IPS DF 4.7 (cell line): ENCODE measurements around the gene FSD2.

Experiments
- DNase-seq: peaks from one replicate; pipeline ENCODE4 v3.0.0-alpha.2; 2013; ENCODE audit warnings: low spot score; ENCODE audit errors: extremely low read depth

The FSD2 gene, protein sequence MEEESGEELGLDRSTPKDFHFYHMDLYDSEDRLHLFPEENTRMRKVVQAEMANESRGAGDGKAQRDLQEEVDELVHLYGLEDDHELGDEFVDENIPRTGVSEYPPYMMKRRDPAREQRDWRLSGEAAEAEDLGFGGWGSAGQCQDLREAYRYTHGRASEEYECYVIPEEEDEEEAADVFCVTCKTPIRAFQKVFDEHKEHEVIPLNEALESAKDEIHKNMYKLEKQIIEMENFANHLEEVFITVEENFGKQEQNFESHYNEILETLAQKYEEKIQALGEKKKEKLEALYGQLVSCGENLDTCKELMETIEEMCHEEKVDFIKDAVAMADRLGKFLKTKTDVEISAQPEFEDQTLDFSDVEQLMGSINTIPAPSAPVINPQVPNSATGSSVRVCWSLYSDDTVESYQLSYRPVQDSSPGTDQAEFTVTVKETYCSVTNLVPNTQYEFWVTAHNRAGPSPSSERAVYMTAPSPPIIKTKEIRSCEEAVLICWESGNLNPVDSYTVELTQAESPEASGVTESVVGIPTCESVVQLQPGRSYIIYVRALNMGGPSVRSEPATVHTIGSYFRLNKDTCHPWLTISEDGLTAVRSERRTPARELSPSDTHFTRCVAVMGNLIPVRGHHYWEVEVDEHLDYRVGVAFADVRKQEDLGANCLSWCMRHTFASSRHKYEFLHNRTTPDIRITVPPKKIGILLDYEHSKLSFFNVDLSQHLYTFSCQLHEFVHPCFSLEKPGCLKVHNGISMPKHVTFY

DNA sequence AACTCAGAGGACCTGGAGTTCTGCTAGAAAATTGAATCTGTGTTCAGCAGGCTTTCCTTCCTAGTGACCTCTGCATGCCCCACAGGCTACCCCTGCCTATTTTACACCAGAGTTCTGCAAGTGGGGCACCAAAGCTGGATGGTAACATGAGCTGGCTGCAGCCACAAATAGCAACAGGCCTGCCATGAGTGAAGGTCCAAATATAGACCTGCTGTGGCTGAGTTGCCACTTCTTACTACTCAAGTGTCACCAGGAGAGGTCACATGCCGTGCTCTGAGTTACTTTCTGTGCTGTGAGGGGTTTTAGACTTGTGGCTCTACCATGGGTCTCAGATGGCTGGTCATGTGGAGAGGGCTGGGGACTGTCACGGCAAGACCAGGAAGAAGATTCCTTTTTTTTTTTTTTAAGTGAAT lies at the start of gene FSD2:
TSS of gene FSD2 (minus strand) at position 76 of the 413 bp plus-strand sequence. CDS start 18,679 bp downstream, outside the sequence.
- no peak for DNase-seq

DNA sequence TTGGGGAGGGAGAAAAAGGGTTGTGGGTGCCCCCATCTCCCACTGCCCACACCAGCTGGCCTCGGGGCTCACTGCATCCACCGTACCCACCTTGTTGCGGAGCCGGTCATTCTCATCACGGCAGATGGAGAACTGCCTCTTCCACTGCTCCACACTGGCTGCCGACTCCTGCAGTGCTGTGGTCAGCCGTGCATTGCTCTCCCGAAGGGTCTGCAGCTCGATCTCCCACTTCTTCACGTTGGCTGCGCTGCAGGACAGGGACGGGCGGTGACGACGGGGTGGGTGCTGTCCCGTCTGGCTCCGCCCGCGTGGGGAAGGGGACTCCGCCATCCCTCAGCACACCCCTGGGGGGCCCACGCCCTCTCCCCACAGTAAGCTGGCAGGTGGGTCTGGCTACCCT lies 48.7 kb upstream of the FSD2 start:
- DNase-seq, result no peak

DNA sequence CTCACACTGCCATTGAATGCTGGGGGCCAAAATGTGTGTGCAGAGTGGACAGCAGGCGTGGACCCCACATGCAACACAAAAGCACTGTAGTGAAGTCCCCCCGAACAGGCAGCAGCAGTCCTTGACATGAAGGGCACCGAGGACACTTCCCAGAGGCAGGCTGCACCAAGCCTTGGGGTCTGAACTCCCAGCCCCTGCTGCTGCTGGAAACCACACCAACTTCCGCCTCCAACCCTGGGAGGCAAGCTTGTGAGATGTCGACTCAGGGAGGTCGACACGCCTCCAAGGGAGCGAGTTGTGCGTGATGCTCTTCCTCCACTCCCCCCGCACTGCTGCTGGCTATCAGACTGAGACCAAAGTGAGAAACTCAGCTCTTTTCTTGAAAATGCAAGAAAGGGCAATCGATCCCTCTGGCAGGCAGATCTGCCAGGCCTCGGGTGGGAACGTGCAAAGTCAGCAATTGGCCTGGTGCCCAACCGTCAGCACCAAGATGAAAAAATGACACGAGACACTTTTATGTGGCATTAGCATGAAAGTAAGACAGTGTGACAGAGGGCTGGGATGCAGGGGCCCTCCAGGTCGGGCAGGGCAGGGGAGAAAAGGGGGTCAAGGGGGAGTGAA lies 47.2 kb upstream of the FSD2 start:
- DNase-seq, result no peak

DNA sequence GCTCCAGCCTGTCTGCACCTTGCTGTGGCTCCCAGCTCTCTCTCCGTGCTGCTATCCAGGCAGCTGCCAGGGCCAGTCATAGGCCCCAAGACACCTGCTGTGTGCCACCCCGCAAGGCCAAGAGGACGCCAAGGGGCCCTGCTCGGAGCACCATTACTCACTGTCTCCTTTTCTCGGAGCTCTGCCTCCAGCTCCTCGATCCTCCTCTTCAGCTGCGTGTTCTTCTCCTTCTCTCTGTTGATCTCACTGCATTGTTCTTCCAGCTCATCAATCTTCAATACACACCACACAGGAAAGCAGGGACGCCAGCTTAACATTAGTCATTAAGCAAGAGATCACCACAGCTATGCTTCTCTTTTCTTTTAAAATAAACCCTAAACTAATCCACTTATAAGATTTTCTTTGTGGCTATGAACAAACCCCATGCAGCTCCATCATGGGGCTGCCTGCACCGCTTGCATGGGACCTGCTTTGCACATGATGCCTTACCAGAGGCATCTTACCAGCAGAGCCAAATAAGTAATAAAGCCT lies 46.2 kb upstream of the FSD2 start:
- no peak for DNase-seq

DNA sequence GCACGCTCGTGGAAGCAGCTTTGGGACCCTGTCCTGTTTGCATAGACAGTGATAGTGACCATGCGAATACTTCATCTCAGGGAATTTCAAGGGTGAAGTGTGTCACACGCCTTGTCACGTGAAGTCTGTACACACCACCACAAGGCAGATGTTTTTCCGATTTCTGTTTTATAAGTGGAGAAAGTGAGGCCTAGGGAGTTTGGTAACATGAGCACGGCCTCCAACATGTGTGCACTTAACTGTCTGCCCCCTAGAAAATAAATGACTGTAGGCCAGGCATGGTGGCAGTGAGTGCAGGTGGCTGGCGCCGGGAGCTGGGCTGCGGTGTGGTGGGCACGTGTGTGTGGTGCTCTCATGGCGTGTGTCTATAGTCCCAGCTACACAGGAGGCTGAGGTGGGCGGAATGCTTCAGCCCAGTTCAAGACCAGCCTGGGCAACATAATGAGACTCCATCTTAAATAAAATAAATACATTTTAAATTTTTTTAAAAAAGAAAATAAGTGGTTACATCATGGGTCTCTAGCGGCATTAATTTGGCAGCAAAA lies 45.5 kb upstream of the FSD2 start:
- no peak for DNase-seq

DNA sequence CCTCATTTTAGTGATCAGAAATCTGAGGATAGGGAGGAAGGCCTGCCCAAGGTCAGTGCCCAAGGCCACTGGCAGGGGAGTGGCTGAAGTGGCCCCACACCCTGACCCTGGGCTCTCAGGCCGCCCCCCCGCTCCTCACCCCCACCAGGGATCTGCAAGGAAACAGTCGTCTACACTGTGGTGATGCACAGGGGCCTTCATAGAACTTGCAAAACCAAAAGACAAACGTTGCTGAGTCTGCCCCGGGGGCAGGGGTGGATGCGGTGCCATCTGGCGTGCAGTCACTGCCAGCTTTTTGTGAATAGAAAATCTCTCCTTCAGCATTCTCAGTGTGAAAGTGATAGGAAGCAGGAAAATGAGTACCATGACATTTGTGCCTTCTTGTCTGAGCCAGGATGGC lies 44.9 kb upstream of the FSD2 start:
- DNase-seq, result no peak

DNA sequence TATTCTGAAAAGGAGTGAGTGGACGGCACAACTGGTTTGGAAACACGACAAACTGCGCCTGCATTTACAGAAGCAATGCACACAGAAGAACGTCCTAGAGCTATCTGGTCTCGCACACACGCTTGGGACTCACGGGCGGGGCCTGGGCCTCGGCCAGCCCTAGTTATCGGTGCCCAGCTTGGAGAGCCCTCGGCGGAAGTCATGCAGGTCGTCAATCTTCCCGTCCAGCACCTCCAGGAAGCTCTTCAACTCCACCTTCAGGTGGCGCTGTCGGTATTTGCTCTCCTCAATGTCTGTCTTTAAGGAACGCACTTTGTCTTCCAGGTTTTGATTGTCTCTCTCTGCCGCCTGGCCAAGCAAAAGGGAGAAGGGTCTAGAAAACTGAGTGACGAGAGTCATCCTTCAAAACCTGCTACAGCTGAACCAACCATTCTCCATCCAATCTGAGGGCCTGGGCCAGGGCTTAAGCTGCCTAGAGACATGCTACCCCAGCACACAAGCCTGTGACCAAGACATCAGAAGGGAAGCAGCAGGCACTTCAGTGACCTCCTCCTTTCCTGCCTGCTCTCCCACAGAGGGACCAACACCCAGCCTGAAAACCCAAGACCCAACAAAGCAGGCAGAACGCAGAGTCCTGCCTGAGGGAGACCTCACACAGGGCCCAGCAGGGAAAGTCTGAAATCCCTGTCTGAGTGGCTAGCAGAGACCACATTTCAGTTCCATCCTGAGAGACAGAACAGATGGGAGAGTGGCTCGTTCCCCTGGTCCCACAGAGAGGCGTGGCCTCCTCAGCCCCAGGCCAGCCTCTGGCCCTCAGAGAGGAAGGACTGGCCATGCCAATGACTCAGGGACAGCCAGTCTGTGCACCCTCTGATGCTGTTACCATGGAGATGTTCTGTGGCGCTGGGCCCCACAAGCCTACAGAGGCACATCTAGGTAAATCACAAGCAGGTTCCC lies 44.0 kb upstream of the FSD2 start:
- DNase-seq, result peak; percentile 96

DNA sequence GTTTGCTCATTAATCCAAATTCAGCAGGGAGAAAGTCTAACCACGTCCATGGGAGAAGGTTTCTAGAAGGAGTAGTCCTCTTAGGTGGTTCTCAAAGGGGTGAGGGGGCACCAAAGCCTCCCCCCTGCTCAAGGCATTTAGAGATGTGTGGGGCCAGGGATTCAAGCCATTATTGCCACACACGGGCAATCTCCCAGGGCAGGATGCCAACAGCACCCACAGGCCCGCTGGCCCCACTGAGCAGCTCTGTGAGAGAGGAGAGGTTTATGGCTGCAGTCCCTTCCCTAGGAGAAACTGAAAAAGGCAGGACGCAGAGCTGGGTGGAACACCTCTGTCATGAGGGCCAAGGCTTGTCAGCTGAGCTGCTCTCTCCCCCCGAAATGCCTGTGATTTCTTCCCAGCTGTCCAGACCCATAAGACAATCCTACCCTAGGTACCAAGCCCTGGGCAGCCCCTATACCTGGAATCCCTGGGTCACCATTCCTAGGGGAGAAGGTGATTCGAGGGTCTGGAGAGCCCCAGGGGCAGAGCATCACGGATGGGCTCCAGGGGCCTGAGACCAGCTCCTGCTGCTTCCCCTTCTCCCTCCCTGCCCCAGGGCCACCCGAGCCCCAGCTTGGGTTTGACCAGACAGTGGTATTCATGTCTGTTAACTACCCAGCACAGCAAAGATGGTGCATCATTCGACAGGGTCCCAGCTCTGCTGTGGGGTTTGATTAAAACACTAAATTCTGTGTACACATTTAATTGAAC lies 42.5 kb upstream of the FSD2 start:
- no peak for DNase-seq

DNA sequence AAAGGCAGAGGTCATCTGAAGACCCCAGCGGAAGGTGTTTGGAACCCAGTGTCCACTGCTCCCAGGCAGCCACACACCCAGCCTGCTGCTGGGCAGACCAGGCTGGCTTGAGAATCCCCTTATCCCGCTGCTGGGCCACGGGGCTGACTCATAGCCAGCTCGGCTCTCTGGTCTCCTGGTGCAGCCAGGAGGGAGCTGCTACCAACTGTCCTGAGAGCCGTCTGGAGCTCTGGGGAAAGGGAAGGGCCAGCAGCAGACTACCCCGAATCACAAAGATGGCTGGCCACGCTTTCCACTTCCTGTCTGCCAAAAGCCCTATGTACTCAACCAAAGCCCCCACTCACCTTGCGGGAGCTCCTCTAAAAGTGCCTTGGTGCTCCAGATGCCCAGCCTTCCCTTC lies 41.8 kb upstream of the FSD2 start:
- no peak for DNase-seq

DNA sequence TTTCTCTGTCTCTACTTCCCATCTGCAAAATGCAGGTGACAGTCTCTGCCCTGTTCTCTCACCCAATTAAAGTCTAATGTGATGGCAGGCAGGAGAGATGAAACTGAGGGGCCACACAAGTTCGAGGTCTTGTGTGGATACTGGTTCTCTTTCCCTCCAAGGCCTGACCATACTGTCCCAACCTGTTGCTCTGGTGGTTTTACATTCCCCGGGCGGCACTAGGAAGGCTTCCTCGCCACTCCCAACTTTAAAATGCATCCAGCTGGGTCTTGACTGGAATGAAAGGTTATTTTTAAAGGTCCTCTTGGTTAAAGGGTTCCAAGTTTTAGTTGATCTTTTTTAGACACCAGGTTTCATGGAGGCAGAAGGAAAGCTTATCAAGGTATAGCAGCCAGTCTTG lies 40.8 kb upstream of the FSD2 start:
- no peak for DNase-seq

DNA sequence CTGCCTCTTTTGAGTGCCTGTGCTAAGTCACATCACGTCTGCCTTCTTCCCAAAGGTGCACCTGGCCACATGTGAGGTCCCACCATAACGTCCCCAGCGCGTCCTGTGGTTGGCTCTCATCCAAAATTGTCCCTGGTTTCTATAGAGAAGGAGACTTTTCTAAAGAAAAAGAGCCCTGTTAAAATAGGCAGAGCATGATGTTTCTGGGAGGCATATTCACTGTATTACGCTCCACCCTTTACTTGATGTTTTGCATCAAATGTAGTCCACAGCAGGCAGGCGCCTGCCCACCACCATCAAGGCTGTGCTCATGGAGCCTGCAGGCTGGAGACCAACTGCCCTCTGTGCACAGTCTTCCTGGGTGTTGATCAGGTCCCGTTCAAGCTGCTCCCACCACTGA lies 39.8 kb upstream of the FSD2 start:
- DNase-seq, result no peak

DNA sequence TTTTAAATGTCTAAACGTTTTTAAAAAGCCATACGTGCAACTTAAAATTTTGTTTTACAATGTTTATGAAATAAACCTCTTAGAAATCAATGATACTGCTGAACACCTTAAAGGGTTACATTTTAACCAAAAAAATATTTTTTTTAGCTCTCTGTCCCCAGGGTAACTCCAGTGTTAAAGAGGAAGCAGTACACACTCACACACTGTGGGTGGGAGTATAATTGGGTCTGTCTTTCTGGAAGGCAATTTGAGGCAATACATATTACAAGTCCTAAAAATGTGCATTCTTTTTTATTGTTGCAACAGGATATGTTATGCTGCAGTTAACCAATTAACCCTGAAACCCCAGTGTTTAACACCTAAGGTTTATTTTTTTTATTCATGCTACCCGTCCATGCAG lies 37.7 kb upstream of the FSD2 start:
- DNase-seq, result no peak

DNA sequence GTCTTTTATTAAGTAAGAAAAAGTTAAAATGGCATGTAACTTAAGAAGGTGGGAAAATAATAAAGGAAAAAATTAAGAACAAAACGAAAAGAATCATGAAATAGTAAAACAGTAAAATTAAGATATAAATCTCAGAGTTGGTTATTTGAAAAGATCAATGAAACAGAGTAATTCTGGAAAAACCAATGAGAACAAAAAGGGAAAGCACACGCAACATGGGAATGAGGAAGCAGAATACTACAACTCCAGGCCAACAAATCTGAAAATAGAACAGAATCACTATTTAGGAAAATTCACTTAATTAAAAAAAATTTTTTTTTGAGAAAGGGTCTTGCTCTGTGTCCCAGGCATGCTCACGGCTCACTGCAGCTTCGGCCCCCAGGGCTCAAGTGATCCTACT lies 34.3 kb upstream of the FSD2 start:
- no peak for DNase-seq

DNA sequence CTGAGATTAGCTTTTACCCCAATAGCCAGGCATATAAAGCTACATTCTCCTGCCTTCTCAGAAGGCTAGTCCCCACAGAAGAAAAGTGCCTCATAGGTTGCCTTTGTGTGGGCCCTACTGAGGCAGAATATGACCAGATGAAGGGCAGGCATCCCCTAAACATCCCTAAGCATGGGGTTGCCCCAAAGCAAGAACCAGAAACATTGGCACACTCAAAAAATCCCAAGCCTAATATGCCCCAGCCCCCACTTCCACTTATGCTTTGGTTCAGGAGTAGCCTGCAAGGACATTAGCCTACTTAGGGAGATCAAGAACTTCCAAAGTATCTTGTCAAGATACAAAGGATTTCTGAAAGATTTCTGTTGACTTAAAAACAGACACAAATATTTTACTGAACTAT lies 33.3 kb upstream of the FSD2 start:
- DNase-seq, result no peak

DNA sequence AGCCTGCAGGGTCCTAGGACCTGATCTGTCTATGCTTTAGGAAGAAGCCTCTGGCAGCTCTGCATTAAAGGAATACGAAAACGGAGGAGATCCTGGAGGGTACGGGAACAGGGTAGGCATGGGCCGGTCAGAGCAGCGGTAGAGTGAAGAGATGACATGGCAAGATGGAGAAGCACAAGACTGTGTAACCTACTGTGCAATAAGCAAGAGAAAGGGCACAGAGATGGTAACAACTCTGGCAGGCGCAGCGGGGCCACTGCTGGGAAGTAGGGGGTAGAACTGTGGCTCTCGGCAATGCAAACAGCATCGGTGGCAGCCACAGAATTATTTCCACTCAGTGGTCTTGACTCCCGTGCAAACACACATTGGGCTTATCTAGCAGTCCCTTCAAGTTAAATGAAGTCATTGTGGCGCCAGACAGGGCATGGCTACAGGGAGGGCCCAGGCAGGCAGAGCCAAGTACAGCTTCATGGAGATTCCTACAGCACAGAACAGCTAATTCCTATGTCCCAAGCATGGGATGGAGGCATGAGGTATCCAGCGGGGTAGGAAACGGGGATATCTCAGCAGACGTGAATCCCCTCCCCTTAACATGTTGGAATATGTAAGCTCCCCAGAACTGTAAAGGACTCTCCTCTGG lies 32.3 kb upstream of the FSD2 start:
- DNase-seq, result no peak

DNA sequence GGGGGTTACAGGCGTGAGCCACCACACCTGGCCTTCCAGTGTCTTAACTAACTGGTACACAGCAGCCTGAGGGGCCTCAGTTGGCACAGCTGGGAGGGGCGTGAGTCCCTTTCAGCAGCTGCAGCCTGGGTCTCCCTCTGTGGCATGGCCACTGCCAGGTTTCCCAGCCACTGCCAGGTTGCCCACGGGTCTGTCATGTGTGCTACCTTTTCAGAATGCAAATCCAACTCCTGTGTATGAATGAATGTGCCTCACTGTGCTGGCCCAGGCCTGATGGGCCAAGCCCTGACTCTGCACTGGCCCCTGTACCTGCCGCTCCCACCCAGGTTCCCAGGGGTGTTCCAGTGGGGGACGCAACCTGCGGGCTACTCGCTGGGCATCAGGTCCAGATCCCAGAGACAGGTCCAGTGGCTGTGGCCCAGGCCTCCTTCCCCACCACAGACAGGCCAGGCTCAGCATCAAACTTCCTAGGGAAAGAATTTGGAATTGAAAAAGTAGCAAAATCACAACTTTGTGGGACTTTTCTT lies 29.6 kb upstream of the FSD2 start:
- no peak for DNase-seq

DNA sequence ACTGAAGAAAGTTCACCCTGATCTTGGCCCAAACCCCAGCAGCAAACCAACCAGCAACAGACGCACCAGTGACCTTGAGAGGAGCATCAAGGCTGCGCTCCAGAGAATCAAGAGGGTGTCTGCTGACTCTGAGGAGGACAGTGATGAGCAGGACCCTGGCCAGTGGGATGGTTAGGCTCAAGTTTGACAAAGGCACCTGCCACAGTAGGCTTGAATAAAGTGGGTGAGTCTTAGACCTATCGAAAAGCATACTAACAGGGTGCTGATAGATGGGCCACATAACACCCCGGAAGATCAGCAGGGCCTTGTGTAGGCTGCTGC lies 27.5 kb upstream of the FSD2 start:
- no peak for DNase-seq

DNA sequence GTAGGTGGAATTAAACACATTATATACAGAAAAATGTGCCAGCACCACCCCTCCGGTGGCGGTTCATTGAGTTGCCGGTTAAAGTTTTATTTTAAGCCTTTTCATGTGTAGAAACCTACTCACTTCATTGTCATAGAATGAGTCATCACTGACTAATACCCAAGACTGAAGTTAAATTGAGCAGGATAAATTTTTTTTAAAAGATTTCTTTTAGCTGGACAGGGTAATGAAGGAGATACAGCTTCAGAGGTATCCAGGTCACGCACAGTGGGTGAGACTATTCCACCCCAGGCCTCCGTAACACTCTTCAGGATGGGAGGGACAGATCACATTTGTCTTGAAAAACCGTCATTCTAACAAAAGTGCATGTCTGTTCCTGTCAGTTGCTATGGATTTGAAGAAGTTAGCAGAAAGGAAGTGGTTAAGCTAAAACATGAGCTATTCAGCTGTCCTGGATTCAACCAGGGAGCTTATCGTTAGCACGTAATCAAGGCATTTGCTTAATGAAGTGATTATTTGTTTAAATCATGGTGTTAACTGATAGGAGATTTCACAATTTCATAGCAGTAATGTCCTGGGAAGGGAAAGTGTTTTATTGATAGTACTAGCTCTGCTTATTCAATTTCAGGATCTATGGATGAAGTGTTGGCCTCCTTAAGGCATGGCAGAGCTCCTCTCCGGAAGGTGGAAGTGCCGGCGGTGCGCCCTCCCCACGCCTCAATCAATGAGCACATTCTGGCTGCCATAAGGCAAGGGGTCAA lies 26.9 kb upstream of the FSD2 start:
- no peak for DNase-seq
